NCI-H1092 (cell line): Measurements from ENCODE around the gene PTTG1IP.

Experiments used
- DNase-seq: peaks from one replicate; lab custom pipeline; 2025; lab: John Stamatoyannopoulos, UW

Gene PTTG1IP

DNA sequence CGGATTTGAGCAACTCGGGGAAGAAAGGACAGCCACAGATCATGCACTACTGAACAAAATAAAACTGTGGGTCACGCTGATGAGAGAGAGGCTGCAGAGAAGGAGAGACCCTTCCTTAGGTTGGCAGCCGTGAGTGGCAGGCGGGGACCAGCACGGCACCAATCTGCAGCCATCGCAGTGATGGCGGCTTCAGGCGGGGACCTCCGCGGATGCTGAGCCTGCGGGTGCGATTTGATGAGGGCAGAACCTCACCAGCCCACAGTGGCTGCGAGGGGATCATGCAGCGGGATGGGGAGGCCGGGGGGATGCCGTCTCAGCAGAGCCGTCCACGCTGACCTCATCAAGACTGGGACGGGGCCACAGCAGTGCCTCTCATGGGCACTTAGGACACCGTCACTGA lies 35.4 kb upstream of the PTTG1IP start:
- no peak for DNase-seq

DNA sequence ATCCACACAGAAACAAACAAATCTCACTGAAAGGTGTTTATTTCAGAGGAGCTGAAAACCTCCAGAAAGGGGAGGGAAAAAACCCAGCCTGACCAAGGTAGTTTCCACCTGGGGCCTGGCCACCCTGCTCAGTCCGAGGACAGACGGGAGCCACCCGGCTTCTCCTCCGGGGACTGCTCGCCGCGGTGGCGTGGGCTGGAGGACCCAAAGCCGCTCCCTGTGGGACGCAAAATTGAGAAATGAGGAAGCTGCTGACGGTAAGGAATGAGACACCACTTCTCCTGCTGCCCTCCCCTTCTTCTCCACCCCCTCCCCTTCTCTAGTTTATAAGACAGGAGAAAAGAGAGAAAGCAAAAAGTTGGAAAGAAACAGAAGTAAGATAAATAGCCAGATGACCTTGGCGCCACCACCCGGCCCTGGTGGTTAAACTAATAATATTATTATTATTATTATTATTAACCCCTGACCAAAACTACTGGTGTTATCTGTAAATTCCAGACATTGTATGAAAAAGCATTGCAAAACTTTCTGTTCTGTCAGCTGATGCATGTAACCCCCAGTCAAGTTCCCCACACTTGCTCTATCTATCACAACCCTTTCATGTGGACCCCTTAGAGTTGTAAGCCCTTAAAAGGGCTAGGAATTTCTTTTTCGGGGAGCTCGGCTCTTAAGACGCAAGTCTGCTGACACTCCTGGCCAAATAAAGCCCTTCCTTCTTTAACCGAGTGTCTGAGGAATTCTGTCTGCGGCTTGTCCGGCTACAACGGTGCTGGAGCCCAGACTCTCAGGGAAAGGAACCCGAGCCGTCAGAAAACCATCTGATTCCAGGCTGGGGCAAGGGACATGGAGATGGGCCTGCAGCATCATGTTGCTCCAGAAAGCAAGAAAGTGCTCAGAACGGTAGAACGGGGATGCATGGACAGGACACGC lies 34.7 kb upstream of the PTTG1IP start:
- no peak for DNase-seq

DNA sequence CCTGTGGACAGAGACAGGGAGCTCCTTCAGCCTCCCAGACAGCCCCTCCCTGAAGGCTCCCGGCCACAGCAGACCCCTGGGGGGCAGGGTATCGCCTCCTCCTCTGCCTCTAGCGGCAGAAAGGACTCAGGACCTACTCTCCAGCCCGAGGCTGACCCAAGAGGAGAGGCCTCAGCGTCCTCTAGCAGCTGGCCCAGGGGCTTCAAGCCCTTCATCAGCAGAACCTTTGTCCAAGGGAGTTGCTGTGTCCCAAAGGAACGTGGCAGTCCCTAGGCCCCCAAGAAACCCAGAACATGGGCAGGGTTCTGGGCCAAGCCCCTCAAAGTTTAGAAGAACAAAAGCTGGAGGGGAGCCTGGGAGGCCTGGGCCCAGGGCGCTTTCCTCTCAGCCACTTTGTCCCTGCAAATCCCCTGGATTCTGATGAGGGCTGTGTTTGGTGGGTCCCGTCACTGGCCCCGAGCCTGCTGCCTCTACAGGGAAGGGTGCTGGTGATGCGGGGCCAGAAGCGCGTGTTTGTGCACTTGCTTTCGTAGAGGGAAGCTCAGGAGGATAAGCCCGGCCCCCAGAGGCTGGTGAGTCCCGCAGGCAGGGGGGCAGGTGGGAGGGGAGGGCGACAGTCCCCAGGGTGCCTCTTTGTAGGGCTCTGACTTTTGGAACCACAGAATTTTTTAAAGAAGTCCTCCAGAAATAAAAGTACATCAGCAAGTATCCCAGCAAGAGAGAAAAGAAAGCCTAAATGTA lies 33.9 kb upstream of the PTTG1IP start:
- no peak for DNase-seq

DNA sequence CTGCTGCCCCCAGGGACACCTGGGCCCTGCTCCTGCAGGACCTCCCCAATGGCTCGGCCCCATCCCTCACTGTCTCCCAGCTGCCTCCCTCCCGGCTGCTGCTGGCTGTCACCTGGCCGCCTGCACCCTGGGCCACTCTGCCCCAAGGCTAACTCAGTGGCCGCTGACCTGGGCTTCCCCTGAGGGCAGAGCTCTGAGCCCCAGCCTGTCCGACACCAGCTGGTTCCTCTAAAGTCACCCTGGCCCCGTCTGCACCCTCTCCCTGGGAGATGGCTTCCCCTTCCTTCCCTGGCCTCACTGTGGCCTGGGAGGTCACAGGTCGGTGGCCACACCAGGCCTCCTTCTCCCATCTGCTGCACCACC lies 32.2 kb upstream of the PTTG1IP start:
- no peak for DNase-seq

DNA sequence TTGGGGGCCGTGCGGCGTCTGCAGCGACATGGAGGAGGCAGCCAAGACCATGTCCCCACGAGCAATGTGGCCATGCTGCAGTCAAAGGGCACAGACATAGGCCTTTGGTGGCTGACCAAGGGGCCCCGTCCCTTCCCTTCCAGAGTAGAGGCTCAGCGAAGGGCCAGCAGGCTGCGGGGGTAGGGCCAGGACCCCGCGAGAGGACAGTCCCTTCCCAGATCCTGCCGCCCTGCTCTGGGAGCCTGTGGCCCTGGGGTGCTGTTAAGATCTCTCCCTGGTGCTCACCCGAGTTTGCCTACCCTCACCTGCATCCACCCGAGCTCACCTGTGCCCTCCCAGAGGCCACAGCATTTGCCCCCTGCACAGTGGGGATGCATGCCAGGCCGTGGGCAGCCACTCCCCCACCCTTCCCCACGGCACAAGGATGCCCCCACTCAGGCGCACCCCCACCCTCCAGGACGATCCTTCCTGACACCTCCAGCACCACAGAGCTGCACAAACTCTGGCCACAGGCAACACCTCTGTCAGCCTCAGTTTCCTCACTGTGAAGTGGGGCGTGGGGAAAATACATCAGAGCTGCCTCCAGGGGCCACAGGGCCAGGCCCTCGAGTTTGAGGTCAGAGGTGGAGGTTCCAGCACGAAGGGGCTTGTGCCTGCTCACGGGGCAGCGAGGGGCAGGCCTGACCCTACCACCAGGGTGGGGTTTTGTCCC lies 31.7 kb upstream of the PTTG1IP start:
- no peak for DNase-seq

DNA sequence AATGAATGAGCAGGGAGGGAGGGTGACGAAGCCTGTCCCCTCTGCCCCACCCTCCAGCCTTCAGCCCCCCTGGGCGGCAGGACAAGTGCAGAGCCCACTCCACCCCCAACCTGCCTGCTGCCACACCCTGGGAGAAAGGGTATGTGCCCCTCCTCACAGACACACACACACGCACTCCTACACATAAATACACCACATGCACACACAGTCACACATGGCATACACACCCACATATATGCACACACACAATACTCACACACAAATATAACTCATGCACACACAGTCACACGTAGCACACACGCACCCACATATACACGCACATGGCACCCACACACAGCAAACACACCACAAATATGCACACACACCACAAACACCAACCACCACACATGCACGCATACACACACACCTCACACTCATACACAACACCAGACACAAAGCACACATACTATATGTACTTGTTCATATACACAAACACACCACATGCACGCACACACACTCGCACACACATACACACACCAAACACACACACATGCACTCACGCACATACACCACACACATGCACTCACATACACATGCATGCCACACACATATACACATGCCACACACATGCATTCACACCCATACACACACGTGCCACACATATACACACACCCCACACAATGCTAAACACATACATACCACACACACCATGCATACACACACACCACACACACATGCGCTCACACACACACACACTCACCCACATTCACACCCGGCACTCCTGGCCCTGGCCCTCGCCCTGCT lies 30.8 kb upstream of the PTTG1IP start:
- DNase-seq, result no peak

DNA sequence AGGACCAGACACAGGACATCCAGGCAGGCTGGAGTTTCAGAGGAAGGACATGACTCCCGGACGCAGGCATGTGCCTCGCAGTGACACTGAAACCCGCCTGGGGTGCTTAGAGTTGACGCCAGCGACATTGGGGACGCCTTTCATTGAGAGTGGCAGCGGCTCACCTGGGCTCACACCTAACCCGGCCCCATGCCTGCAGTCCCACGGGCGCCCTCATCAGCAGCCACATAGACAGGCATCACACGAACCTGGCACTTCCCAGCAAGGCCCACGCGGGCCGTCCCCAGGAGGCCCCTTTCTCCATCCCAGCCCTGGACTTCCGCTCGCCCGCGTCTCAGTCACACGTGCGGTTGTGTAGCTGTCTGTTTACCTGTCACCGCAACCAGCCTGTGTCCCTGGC lies 30.2 kb upstream of the PTTG1IP start:
- no peak for DNase-seq

DNA sequence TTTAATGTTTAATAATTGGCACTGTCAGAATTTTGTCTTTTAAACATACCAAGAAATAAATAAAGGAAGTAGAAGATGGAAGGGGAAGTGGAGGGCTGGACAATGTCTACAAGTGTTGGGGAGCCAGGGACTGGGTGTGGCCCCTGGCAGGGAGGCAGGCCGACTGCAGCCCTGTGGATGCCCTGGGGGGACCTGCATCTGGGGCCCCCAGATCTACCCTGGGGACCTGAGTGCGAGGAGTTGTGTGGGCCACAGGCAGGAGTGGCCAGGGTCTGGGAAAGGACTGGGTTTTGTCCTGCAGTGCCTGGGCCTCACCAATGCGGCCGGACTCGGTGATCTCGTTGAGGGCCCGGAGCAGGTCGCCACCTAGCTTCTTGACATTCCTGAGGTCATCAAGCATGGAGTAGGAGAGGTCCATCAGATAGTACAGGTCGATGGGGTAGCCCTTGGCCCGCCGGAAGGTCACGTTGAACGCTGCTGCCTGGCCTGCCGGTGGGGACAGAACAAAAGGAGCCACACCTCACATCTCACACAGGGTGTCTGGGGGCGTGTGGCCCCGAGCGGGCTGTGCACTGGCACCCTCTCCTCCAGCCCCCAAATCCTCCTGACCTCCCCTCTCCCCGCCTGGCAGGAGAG lies 29.7 kb upstream of the PTTG1IP start:
- DNase-seq, result no peak

DNA sequence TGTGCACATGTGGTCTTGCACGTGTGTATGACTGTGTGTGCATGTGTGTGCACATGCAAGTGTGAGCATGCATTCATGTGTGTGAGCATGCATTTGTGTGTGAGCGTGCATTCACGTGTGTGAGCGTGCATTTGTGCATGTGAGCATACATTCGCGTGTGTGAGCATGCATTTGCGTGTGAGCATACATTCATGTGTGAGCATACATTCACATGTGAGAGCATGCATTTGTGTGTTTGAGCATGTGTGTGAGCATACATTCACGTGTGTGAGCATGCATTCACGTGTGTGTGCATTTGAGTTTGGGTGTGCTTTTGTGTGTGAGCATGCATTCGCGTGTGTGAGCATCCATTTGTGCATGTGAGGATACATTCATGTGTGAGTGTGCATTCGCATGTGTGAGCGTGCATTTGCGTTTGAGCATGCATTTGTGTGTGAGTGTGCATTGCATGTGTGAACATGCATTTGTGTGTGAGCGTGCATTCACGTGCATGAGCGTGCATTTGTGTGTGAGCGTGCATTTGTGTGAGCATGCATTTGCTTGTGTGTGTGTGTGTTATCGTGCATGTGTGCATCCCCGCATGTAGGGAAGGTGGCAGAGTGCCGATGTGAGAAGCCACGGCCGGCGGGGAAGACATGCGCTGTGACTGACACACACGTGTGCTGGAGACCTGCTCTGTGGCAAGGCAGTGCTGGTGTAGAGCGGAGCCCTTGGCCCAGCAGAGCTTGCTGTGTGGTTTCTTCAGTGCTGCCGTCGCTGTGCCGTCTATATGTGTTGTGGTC lies 29.0 kb upstream of the PTTG1IP start:
- DNase-seq, result no peak

DNA sequence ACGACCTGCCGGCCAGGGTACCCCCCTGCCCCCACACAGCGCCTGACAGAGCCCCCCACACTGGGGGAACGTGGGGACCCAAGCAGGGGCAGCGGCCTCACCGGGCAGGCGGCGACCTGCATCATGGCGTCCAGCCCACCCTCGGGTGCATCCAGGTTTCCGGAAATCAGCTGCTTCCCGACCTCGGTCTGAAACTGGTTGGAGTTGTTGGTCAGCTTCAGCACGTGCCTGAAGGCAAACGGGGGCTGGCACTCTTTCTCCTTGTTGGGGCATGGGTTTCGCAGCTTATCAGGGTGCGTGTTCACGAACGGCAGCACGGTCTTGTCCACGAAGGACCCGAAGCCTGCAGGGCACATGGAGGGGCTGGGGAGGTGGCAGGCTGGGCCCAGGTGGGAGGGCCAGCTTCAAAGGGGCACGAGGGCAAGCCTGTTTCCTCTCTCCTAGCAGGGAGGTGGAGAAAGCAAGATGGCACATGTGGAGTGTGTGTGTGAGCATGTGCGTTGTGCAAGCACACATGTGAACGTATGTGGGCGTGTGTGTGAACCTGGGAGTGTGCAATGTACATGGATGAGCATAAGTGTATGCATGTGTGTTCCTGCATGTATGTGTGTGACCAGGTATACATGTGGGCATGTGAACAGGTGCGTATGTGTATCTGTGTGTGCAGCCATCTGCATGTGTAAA lies 28.0 kb upstream of the PTTG1IP start:
- no peak for DNase-seq

DNA sequence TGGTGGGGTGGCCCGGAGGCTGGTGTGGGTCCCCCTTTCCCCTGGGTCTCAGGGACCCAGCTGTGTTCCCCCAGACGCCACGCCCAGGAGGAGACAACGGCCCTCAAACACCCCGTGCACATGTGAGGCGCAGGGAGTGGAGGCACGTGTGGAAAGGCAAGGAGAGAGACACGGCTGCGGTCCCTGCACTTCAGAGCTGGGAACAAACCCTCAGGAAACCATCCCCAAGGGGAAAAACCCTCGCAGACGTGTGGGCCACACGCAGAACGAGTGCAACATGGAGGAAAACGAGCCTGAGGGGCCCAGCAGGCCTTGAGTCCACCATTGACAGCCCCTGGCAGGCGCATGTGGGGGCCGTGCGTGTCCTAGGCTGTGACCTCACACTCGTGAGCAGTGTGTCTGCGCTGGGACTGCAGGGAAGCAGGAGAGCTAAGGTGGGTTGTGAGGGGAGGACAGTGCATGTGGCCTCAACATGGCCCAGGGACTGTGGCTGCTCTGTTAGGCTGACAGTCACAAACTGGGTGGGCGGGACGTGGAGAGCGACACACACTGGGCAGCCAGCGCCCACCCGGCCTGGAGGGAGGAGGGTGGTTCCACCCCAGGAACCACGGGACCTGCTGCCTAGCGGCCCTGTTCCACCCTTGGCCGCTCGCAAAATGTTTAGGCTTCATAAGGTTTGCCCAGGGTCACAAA lies 27.2 kb upstream of the PTTG1IP start:
- DNase-seq, result no peak

DNA sequence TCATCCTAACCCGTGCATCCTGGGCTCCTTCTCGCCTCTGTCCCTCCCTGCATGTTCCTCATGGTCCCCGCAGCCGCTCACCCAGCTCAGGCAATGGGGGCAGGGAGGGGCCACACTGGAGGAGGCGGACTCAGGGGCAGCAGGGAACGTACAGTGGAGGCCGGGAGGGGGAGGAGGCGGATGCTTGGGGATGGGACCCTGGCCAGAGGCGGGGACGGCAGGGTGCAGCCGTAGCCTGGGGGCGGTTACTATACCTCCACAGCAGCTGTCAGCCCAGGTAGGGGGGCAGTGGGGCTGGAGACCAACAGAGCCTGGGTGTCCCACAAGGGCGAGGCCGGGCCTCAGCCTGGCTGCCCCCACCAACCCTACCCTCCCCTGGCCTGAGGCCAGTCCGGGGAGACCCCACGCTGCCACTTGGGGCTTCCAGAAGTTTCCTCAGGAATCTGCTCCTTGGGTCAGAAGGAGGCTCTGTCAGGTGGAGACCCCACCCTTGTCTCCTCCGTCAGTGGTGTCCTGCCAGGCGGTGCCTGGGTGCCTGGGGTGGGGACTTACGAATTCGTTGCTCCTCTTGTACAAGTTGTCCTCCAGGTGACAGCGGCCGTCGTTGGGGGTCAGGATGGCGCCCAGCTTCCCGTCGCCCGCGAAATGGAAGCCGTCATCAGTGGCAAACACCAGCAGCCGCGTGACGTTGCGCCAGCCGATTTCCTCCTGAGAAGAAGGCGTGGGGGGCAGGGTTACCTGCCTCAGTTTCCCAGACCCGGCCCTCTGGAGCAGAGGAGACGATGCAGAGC lies 26.5 kb upstream of the PTTG1IP start:
- no peak for DNase-seq

DNA sequence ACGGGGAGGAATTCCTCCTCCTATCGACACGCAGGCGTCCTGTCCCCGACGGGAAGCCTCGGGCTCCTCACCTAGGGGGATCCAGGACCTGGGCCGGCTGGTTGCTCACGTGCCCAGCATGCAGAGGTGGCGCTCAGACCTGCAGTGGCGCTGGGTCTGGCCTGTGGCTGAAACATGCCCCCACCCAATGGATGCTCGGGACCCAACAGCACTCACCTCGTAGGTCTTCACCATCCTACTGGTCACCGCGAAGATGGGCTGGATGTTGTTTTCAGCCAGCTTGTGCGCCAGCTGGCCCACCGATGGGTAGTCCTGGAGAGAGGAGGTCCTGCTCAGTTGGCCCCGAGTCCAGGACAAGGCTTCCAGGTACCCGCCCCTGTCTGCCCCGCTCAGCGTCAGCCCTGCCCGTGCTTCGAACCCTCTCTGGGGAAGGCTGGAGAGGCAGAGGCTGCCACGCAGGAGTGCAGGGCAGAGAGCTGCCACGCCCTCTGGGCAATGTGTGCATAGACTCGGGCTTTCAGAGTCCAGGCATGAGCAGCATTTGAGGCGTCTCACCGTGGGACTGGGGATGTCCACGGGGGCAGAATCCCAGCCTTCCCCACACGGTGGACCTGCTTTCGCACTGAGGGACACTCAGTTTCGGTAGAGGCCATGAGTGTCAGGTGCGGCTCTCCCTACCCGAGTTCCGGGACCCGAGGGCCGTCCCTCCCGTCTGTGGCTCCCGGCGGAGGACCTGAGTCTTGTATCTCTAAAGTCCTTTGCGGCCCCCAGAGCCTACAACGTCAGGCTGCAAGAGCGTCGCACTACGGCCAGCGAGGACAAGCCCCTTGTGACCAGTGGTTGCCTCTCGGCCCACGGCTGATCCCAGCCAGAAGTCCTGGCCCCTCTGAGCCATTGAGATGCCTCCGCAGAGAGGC lies 25.6 kb upstream of the PTTG1IP start:
- no peak for DNase-seq

DNA sequence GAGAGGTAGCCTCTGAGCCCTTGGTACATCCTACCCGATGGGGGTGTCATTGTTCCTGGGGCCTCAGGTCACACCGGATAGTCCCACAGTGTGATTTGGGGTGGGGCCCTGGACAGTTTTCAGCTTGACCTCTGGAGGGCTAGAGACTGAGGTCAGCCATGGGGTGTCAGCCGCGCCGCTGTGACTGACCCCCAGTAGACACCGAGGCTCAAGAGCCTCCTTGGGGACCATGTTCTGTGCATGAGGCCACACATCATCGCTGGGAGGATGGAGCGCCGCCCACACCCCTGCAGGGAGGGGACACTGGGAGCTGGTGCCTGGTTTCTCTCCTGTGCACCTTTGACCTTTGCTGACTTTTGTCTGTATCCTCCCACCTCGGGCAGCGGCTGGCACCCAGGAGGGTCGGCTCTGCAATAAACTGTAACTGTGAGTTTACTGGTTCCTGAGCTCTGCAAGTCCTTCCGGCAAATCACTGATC lies 24.6 kb upstream of the PTTG1IP start:
- no peak for DNase-seq

DNA sequence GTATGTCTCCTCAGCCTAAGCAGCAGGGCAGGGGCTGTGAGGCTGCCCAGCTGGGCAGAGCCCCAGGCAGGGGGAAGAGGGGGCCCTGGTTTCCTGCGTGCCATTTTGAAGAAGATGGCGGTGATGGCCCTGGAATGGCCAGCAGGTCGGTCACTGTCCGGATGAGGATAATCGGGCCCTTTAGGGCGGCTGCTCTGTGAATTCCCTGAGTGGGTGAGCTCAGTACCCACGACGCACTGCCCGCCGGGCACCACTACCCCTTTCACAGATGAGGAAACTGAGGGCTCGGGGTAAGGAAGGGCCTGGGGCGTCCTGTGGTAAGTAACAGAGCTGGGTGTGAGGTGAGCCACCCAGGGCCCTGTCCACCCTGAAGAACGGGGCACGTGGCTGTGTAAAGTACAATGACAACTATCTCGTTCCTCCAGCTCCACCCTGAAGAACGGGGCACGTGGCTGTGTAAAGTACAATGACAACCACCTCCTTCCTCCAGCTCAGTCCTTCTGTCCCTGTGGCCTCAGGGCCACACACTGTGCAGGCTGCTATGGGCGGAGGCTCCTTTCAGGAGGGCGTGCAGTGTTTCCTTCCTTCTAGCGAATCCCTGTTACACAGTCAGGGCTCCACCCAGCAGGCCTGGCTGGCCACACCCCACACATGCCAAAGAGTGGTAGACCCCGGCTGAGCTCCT lies 24.0 kb upstream of the PTTG1IP start:
- no peak for DNase-seq

DNA sequence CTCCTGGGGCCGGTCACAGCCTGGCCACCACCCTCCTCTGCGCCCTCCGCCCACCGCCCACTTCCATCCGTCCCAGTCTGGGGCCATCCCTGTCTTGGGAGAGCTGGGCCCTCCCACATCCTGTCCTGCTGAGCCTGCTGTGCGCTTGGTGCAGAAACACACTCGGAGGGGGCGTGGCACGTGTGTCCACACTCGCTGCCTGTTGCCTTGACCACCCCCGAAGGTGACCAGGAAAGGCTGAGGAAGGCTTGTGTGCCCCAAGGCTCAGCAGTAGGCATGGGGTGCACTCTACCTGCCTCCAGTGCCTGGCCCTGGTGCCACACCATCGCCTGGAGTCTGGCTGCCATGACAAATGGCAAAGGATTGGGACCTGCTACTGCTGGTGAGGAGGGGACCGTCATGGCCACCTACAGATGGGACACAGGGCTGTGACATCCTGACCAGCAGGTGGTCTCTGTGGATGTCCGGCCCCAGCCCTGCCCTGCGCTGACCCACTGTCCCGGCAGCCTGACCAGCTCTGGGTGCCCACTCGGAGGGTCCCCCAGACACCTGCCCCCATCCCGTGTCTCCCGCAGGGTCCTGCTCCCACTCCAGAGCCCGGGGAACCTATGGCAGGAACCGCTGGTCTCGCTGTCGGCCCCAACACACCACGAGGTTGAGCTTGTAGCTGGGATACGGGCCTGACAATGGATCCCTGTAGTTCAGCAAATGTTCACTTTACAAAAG lies 23.2 kb upstream of the PTTG1IP start:
- DNase-seq, result no peak
